ENCODE measurements around the gene ASTN2. TPM values are rescaled to one million over a fixed set of nuclear protein-coding genes. Genes with fewer than 3 reads are reported as not detected.

Gene ASTN2
- total RNA-seq, 2 experiments from 2014 or later: 1.7 to 4.2 TPM

- H3K4me3 ChIP-seq (ENCODE audit: low read depth, low read length, poor library complexity, severe bottlenecking): no peak overlapping the region
- H3K27ac ChIP-seq (ENCODE audit: low read depth, low read length, poor library complexity, severe bottlenecking): no peak overlapping the region
- BruUV-seq (replicated peaks): no TSS peak
- ChIA-PET CTCF (ENCODE audit: unreplicated experiment) (no interaction called here), POLR2A (no interaction called here)
- H3K4me2 ChIP-seq (ENCODE audit: low read length): no peak overlapping the region
- H3K4me1 ChIP-seq (ENCODE audit: insufficient read depth, low read length, poor library complexity, severe bottlenecking): no peaks in the 10 kb centered on the region
- no peaks in the 10 kb centered on the region for H3K79me2 ChIP-seq (ENCODE audit: insufficient read depth, low read depth, low read length)
- H4K20me1 ChIP-seq (ENCODE audit: insufficient read depth, low read length): no peaks in the 10 kb centered on the region
- H2AFZ ChIP-seq (ENCODE audit: low read length): no peak overlapping the region
- no peaks in the 10 kb centered on the region for H3K9me2 ChIP-seq (ENCODE audit: insufficient read depth, low read length)
- no peaks in the 10 kb centered on the region for H3K9me3 ChIP-seq (ENCODE audit: low read length)
- no peak for TF ChIP-seq EZH2phosphoT487 (IDR thresholded peaks at IDR 0.05; ENCODE audit: borderline replicate concordance, low read depth, low read length)
- TF ChIP-seq, protein P1, sequence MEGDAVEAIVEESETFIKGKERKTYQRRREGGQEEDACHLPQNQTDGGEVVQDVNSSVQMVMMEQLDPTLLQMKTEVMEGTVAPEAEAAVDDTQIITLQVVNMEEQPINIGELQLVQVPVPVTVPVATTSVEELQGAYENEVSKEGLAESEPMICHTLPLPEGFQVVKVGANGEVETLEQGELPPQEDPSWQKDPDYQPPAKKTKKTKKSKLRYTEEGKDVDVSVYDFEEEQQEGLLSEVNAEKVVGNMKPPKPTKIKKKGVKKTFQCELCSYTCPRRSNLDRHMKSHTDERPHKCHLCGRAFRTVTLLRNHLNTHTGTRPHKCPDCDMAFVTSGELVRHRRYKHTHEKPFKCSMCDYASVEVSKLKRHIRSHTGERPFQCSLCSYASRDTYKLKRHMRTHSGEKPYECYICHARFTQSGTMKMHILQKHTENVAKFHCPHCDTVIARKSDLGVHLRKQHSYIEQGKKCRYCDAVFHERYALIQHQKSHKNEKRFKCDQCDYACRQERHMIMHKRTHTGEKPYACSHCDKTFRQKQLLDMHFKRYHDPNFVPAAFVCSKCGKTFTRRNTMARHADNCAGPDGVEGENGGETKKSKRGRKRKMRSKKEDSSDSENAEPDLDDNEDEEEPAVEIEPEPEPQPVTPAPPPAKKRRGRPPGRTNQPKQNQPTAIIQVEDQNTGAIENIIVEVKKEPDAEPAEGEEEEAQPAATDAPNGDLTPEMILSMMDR (conservative IDR thresholded peaks at IDR 0.05; ENCODE audit: low read length): no peak
- H3K36me3 ChIP-seq (ENCODE audit: insufficient read depth, low read length): no peaks in the 10 kb centered on the region
- no peak for DNase-seq (ENCODE audit: low spot score)
- intact Hi-C loops (cut with micrococcal nuclease; ENCODE audit: unreplicated experiment): no loop called here
Observed at GRCh38 chr9:117461386-117461785, 46.5 kb upstream of the ASTN2 start.

GRCh38 chr9:117460743-117461142 is 45.9 kb upstream of the ASTN2 start:
- Histone ChIP-seq H3K79me2 (ENCODE audit: insufficient read depth, low read depth, low read length) (no peaks in the 10 kb centered on the region), H3K36me3 (ENCODE audit: insufficient read depth, low read length) (no peaks in the 10 kb centered on the region), H3K9me2 (ENCODE audit: insufficient read depth, low read length) (no peaks in the 10 kb centered on the region), H3K4me2 (ENCODE audit: low read length) (no peak overlapping the region), H4K20me1 (ENCODE audit: insufficient read depth, low read length) (no peaks in the 10 kb centered on the region), H3K4me1 (ENCODE audit: insufficient read depth, low read length, poor library complexity, severe bottlenecking) (no peaks in the 10 kb centered on the region), H2AFZ (ENCODE audit: low read length) (no peak overlapping the region), H3K27ac (ENCODE audit: low read depth, low read length, poor library complexity, severe bottlenecking) (no peak overlapping the region), H3K4me3 (ENCODE audit: low read depth, low read length, poor library complexity, severe bottlenecking) (no peak overlapping the region), H3K9me3 (ENCODE audit: low read length) (no peaks in the 10 kb centered on the region)
- CTCF ChIA-PET (ENCODE audit: unreplicated experiment): no interaction called here
- no peak for TF ChIP-seq EZH2phosphoT487 (IDR thresholded peaks at IDR 0.05; ENCODE audit: borderline replicate concordance, low read depth, low read length)
- TF ChIP-seq, protein P1 (conservative IDR thresholded peaks at IDR 0.05; ENCODE audit: low read length): no peak
- no TSS peak for BruUV-seq (replicated peaks)
- intact Hi-C loops (cut with micrococcal nuclease; ENCODE audit: unreplicated experiment): no loop called here
- POLR2A ChIA-PET: no interaction called here
- no peak for DNase-seq (ENCODE audit: low spot score)

- H3K4me3 ChIP-seq (ENCODE audit: low read depth, low read length, poor library complexity, severe bottlenecking): no peak overlapping the region
- no peaks in the 10 kb centered on the region for H3K9me2 ChIP-seq (ENCODE audit: insufficient read depth, low read length)
- no peak overlapping the region for H3K27ac ChIP-seq (ENCODE audit: low read depth, low read length, poor library complexity, severe bottlenecking)
- intact Hi-C loops (cut with micrococcal nuclease; ENCODE audit: unreplicated experiment): no loop called here
- no peak overlapping the region for H3K4me2 ChIP-seq (ENCODE audit: low read length)
- H3K36me3 ChIP-seq (ENCODE audit: insufficient read depth, low read length): no peaks in the 10 kb centered on the region
- no peaks in the 10 kb centered on the region for H3K79me2 ChIP-seq (ENCODE audit: insufficient read depth, low read depth, low read length)
- TF ChIP-seq, protein P1 (conservative IDR thresholded peaks at IDR 0.05; ENCODE audit: low read length): no peak
- no peak for TF ChIP-seq EZH2phosphoT487 (IDR thresholded peaks at IDR 0.05; ENCODE audit: borderline replicate concordance, low read depth, low read length)
- H4K20me1 ChIP-seq (ENCODE audit: insufficient read depth, low read length): no peaks in the 10 kb centered on the region
- no peaks in the 10 kb centered on the region for H3K4me1 ChIP-seq (ENCODE audit: insufficient read depth, low read length, poor library complexity, severe bottlenecking)
- BruUV-seq (replicated peaks): no TSS peak
- CTCF ChIA-PET (ENCODE audit: unreplicated experiment): no interaction called here
- H2AFZ ChIP-seq (ENCODE audit: low read length): no peak overlapping the region
- DNase-seq (ENCODE audit: low spot score): no peak
- no peaks in the 10 kb centered on the region for H3K9me3 ChIP-seq (ENCODE audit: low read length)
- POLR2A ChIA-PET: interaction anchor here (0.6 kb wide), 1 partner anchor 22 kb away, joined by 3 read pairs; no protein-coding TSS in a partner anchor
Observed at GRCh38 chr9:117459913-117460312, 45.1 kb upstream of the ASTN2 start.
